H1 (cell line): Measurements from ENCODE around the gene PTGES3L. TPM values are rescaled to one million over a fixed set of nuclear protein-coding genes. Genes with fewer than 3 reads are reported as not detected.

Experiments
- BACH1 ChIP-seq: IDR thresholded peaks from 2 replicates; pipeline ENCODE4 v1.6.1; 2012; ENCODE audit warnings: low read length, improper control_type of control experiment
- CBX5 ChIP-seq: fragments of 300-800, 300-1000 bp; sonication (generic); IDR thresholded peaks from 2 replicates; pipeline ENCODE4 v1.7.1; 2016; ENCODE audit warnings: antibody characterized with exemption, low read length, low read depth
- FOSL1 ChIP-seq: IDR thresholded peaks from 2 replicates; pipeline ENCODE4 v1.6.1; 2011; ENCODE audit warnings: mild to moderate bottlenecking, low read depth, low read length, moderate library complexity; ENCODE audit not compliant: insufficient read depth
- KDM1A ChIP-seq: fragments of 200-600, 300-600 bp; sonication (generic); IDR thresholded peaks from 2 replicates; pipeline ENCODE4 v1.7.1; 2016; ENCODE audit warnings: mild to moderate bottlenecking, low read length, borderline replicate concordance
- MAFK ChIP-seq: IDR thresholded peaks from 2 replicates; pipeline ENCODE4 v1.6.1; 2012; ENCODE audit warnings: low read depth, mild to moderate bottlenecking, improper control_type of control experiment, low read length
- POLR2A ChIP-seq, 2 experiments: IDR thresholded peaks; 1 replicate in 1 of 2; 2 replicates in 1 of 2; pipeline ENCODE4 v1.6.1; 2011; ENCODE audit warnings: low read depth in 2 of 2, low read length in 2 of 2, mild to moderate bottlenecking in 2 of 2; ENCODE audit errors: control extremely low read depth in 1 of 2
- RAD21 ChIP-seq, 2 experiments: IDR thresholded peaks in 1 of 2; conservative IDR thresholded peaks in 1 of 2; 2 replicates each; pipeline ENCODE4 v1.6.1; 2011; ENCODE audit warnings: low read depth in 2 of 2, low read length in 2 of 2, improper control_type of control experiment in 1 of 2, inconsistent platforms in 1 of 2, mild to moderate bottlenecking in 1 of 2, moderate library complexity in 1 of 2
- RXRA ChIP-seq: IDR thresholded peaks from 2 replicates; pipeline ENCODE4 v1.6.1; 2011; ENCODE audit warnings: low read depth, mild to moderate bottlenecking, low read length, moderate library complexity; ENCODE audit not compliant: insufficient read depth
- polyA plus RNA-seq, 7 experiments: library from polyadenylated mRNA; depleted of rRNA in 3 of 7; stranded (reverse) in 5 of 7; unstranded in 2 of 7; fragments of >200 nt in 5 of 7; fragments of 200-250 nt in 2 of 7; gene quantifications; 1 replicate in 5 of 7; 2 replicates in 1 of 7; 4 replicates in 1 of 7; pipeline versions ENCODE4 v1.2.1 to v1.2.3, GENCODE V29; 2011 to 2013; ENCODE audit warnings: missing spikeins in 2 of 7, mixed read lengths in 2 of 7
- total RNA-seq: library from RNA; stranded (reverse); fragmentation: NEBNext Ultra II Directional; extraction: Animal tissue kit (Norgen Biotek cat#: 25700); gene quantifications from 2 replicates; pipeline ENCODE4 v1.2.1, GENCODE V29; 2021
- TF ChIP-seq, protein P1 (sequence below): fragments of 300-600 bp; sonication (generic); IDR thresholded peaks from 2 replicates; pipeline ENCODE4 v1.7.1; 2012; ENCODE audit warnings: low read length, moderate library complexity, mild to moderate bottlenecking, inconsistent platforms; ENCODE audit not compliant: insufficient replicate concordance
- TF ChIP-seq, protein P2 (sequence below): IDR thresholded peaks from 2 replicates; pipeline ENCODE4 v1.6.1; 2012; ENCODE audit warnings: inconsistent platforms

Gene PTGES3L
- total and polyA plus RNA-seq, 2 of the 8 experiments (the other 6 are each of a cell fraction or from before 2014, with no cell fraction given) = 3.0 to 3.6 TPM

DNA sequence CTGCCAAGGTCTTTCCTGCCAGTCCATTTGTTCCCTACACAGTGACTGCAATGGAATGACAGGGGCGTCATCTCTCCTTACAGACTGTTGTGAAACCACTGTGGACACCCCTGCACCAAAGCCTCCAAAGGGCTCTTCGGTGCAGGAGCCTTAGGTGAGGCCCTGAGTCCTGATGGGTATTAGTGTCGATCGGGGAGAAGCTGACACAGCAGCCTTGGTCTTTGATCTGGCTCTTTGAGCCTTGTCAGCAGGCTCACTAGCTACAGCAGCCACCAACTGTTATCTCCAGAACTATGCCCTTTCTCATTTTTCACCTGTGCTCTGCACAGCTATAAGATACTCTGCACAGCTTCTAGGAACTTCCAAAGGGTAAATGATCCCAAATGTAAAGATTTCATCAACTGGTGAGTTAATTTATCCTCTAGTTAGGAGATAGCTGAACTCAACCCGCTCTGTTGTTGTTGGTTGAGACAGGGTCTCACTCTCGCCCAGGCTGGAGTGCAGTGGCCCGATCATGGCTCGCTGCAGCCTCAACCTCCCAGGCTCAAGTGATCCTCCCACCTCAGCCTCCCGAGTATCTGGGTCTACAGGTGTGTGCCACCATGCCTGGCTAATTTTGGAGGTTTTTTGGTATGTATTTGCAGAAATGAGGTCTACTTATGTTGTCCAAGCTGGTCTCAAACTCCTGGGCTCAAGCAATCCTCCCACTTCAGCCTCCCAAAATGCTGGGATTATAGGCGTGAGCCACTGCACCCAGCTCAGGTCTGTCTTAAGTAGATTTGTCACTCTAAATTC lies 59.6 kb downstream of the PTGES3L start (continued):
- TF ChIP-seq, protein P1, sequence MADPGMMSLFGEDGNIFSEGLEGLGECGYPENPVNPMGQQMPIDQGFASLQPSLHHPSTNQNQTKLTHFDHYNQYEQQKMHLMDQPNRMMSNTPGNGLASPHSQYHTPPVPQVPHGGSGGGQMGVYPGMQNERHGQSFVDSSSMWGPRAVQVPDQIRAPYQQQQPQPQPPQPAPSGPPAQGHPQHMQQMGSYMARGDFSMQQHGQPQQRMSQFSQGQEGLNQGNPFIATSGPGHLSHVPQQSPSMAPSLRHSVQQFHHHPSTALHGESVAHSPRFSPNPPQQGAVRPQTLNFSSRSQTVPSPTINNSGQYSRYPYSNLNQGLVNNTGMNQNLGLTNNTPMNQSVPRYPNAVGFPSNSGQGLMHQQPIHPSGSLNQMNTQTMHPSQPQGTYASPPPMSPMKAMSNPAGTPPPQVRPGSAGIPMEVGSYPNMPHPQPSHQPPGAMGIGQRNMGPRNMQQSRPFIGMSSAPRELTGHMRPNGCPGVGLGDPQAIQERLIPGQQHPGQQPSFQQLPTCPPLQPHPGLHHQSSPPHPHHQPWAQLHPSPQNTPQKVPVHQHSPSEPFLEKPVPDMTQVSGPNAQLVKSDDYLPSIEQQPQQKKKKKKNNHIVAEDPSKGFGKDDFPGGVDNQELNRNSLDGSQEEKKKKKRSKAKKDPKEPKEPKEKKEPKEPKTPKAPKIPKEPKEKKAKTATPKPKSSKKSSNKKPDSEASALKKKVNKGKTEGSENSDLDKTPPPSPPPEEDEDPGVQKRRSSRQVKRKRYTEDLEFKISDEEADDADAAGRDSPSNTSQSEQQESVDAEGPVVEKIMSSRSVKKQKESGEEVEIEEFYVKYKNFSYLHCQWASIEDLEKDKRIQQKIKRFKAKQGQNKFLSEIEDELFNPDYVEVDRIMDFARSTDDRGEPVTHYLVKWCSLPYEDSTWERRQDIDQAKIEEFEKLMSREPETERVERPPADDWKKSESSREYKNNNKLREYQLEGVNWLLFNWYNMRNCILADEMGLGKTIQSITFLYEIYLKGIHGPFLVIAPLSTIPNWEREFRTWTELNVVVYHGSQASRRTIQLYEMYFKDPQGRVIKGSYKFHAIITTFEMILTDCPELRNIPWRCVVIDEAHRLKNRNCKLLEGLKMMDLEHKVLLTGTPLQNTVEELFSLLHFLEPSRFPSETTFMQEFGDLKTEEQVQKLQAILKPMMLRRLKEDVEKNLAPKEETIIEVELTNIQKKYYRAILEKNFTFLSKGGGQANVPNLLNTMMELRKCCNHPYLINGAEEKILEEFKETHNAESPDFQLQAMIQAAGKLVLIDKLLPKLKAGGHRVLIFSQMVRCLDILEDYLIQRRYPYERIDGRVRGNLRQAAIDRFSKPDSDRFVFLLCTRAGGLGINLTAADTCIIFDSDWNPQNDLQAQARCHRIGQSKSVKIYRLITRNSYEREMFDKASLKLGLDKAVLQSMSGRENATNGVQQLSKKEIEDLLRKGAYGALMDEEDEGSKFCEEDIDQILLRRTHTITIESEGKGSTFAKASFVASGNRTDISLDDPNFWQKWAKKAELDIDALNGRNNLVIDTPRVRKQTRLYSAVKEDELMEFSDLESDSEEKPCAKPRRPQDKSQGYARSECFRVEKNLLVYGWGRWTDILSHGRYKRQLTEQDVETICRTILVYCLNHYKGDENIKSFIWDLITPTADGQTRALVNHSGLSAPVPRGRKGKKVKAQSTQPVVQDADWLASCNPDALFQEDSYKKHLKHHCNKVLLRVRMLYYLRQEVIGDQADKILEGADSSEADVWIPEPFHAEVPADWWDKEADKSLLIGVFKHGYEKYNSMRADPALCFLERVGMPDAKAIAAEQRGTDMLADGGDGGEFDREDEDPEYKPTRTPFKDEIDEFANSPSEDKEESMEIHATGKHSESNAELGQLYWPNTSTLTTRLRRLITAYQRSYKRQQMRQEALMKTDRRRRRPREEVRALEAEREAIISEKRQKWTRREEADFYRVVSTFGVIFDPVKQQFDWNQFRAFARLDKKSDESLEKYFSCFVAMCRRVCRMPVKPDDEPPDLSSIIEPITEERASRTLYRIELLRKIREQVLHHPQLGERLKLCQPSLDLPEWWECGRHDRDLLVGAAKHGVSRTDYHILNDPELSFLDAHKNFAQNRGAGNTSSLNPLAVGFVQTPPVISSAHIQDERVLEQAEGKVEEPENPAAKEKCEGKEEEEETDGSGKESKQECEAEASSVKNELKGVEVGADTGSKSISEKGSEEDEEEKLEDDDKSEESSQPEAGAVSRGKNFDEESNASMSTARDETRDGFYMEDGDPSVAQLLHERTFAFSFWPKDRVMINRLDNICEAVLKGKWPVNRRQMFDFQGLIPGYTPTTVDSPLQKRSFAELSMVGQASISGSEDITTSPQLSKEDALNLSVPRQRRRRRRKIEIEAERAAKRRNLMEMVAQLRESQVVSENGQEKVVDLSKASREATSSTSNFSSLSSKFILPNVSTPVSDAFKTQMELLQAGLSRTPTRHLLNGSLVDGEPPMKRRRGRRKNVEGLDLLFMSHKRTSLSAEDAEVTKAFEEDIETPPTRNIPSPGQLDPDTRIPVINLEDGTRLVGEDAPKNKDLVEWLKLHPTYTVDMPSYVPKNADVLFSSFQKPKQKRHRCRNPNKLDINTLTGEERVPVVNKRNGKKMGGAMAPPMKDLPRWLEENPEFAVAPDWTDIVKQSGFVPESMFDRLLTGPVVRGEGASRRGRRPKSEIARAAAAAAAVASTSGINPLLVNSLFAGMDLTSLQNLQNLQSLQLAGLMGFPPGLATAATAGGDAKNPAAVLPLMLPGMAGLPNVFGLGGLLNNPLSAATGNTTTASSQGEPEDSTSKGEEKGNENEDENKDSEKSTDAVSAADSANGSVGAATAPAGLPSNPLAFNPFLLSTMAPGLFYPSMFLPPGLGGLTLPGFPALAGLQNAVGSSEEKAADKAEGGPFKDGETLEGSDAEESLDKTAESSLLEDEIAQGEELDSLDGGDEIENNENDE = no peak
- no peak for TF ChIP-seq BACH1
- TF ChIP-seq CBX5 = no peak
- no peak for TF ChIP-seq POLR2A (IDR thresholded peaks at IDR 0.05; ENCODE audit: control extremely low read depth in 1 of 2, low read depth in 2 of 2, low read length in 2 of 2)
- no peak for TF ChIP-seq MAFK
- TF ChIP-seq KDM1A = no peak
- TF ChIP-seq FOSL1 = no peak
- TF ChIP-seq, protein P2, sequence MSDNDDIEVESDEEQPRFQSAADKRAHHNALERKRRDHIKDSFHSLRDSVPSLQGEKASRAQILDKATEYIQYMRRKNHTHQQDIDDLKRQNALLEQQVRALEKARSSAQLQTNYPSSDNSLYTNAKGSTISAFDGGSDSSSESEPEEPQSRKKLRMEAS = no peak
- TF ChIP-seq RXRA = no peak
- TF ChIP-seq RAD21 (IDR thresholded peaks at IDR 0.05 in 1 of 2, conservative IDR thresholded peaks at IDR 0.05 in 1 of 2; ENCODE audit: low read depth in 2 of 2, low read length in 2 of 2) = no peak
